ENCODE measurements around the gene APOA4.

Gene APOA4

GRCh38 chr11:116823031-116823843 is at the start of gene APOA4:
Gene APOA4, minus strand, starts transcription at chr11:116823304. Its CDS starts 113 bp downstream, at chr11:116823191.
- DNase-seq (ENCODE audit: low read depth in 2 of 2): no peak

- no peak for DNase-seq (ENCODE audit: low read depth in 2 of 2)
These were observed 48.1 kb upstream of the APOA4 start for GRCh38 chr11:116871248-116871647.

GRCh38 chr11:116870054-116870453 is 47.0 kb upstream of the APOA4 start:
- DNase-seq (ENCODE audit: low read depth in 2 of 2): no peak

GRCh38 chr11:116869610-116870009 is 46.5 kb upstream of the APOA4 start:
- DNase-seq (ENCODE audit: low read depth in 2 of 2): no peak

GRCh38 chr11:116868066-116868465 is 45.0 kb upstream of the APOA4 start:
- no peak for DNase-seq (ENCODE audit: low read depth in 2 of 2)

- no peak for DNase-seq (ENCODE audit: low read depth in 2 of 2)
These were observed 44.5 kb upstream of the APOA4 start for GRCh38 chr11:116867619-116868018.

- DNase-seq (ENCODE audit: low read depth in 2 of 2): no peak
These were observed 43.8 kb upstream of the APOA4 start for GRCh38 chr11:116866804-116867455.

- DNase-seq (ENCODE audit: low read depth in 2 of 2): no peak
These were observed 42.6 kb upstream of the APOA4 start for GRCh38 chr11:116865696-116866095.

- no peak for DNase-seq (ENCODE audit: low read depth in 2 of 2)
These were observed 41.4 kb upstream of the APOA4 start for GRCh38 chr11:116864531-116864930.

- DNase-seq (ENCODE audit: low read depth in 2 of 2): no peak
These were observed 39.8 kb upstream of the APOA4 start for GRCh38 chr11:116862951-116863350.

- no peak for DNase-seq (ENCODE audit: low read depth in 2 of 2)
These were observed 39.1 kb upstream of the APOA4 start for GRCh38 chr11:116862185-116862584.

- DNase-seq (ENCODE audit: low read depth in 2 of 2): no peak
These were observed 38.4 kb upstream of the APOA4 start for GRCh38 chr11:116861539-116861938.

- DNase-seq (ENCODE audit: low read depth in 2 of 2): no peak
These were observed 37.2 kb upstream of the APOA4 start for GRCh38 chr11:116860303-116860702.

GRCh38 chr11:116859175-116859574 is 36.1 kb upstream of the APOA4 start:
- no peak for DNase-seq (ENCODE audit: low read depth in 2 of 2)

- DNase-seq (ENCODE audit: low read depth in 2 of 2): no peak
These were observed 34.8 kb upstream of the APOA4 start for GRCh38 chr11:116857936-116858335.

- DNase-seq (ENCODE audit: low read depth in 2 of 2): no peak
These were observed 34.2 kb upstream of the APOA4 start for GRCh38 chr11:116857316-116857715.

- DNase-seq (ENCODE audit: low read depth in 2 of 2): no peak
These were observed 33.3 kb upstream of the APOA4 start for GRCh38 chr11:116856423-116856822.

- DNase-seq (ENCODE audit: low read depth in 2 of 2): no peak
These were observed 32.3 kb upstream of the APOA4 start for GRCh38 chr11:116855413-116855812.

GRCh38 chr11:116853461-116854073 is 30.5 kb upstream of the APOA4 start:
- DNase-seq (ENCODE audit: low read depth in 2 of 2): peak; percentile 41 to 47

GRCh38 chr11:116852261-116853031 is 29.3 kb upstream of the APOA4 start:
- no peak for DNase-seq (ENCODE audit: low read depth in 2 of 2)

GRCh38 chr11:116851626-116852025 is 28.5 kb upstream of the APOA4 start:
- DNase-seq (ENCODE audit: low read depth in 2 of 2): peak in 1 of 2 donors; percentile 38

- no peak for DNase-seq (ENCODE audit: low read depth in 2 of 2)
These were observed 26.4 kb upstream of the APOA4 start for GRCh38 chr11:116849486-116849885.

Data from stimulated activated CD4-positive, alpha-beta T cell treated with anti-CD3 and anti-CD28 coated beads, Interleukin-15, amount 100 ng/mL, for 48 hours (primary cell).